SJCRH30 (cell line): ENCODE data around the gene TOR1A. TPM values are rescaled to one million over a fixed set of nuclear protein-coding genes. Genes with fewer than 3 reads are reported as not detected.

ENCODE experiments used
- DNase-seq, 2 experiments: peaks; one replicate each; pipeline ENCODE4 v3.0.0-alpha.2; 2015 to 2020
- H3K27ac ChIP-seq: fragments of 250-450 bp; sonication (Bioruptor Pico); 2 replicates; pipeline ENCODE4 v1.5.1; 2020; ENCODE audit warnings: mild to moderate bottlenecking, moderate library complexity
- H3K27me3 ChIP-seq: fragments of 250-450 bp; sonication (Bioruptor Pico); 2 replicates; pipeline ENCODE4 v1.5.1; 2020; ENCODE audit warnings: mild to moderate bottlenecking, moderate library complexity
- H3K36me3 ChIP-seq: fragments of 250-450 bp; sonication (Bioruptor Pico); 2 replicates; pipeline ENCODE4 v1.5.1; 2020; ENCODE audit warnings: mild to moderate bottlenecking, moderate library complexity
- H3K4me1 ChIP-seq: fragments of 250-450 bp; sonication (Bioruptor Pico); 2 replicates; pipeline ENCODE4 v1.5.1; 2020; ENCODE audit warnings: mild to moderate bottlenecking, moderate library complexity
- H3K4me3 ChIP-seq: fragments of 250-450 bp; sonication (Bioruptor Pico); 2 replicates; pipeline ENCODE4 v1.5.1; 2020; ENCODE audit warnings: mild to moderate bottlenecking, moderate library complexity
- H3K9me3 ChIP-seq: fragments of 250-450 bp; sonication (Bioruptor Pico); replicated peaks from 2 replicates; pipeline ENCODE4 v1.5.1; 2020; ENCODE audit warnings: mild to moderate bottlenecking, moderate library complexity
- total RNA-seq: library from RNA; depleted of rRNA; stranded (reverse); fragments of >200 nt; shearing (Covaris generic); gene quantifications from 2 replicates; pipeline ENCODE4 v1.2.3, GENCODE V29; 2014

The TOR1A gene
- total RNA-seq, 1 experiment from 2014 or later: 44.7 TPM

- DNase-seq: no peak
- Histone ChIP-seq H3K4me1 (peaks cover 9% of the 10 kb centered on the region), H3K27ac (no peak overlapping the region), H3K9me3 (no peaks in the 10 kb centered on the region), H3K4me3 (no peak overlapping the region), H3K27me3 (no peaks in the 10 kb centered on the region), H3K36me3 (0 out of 2 replicates have a peak, but pooled peaks cover 4% of the 10 kb centered on the region)
Observed at GRCh38 chr9:129860653-129861446, 36.9 kb upstream of the TOR1A start.

GRCh38 chr9:129858167-129858962 is 34.4 kb upstream of the TOR1A start:
- no peak for DNase-seq
- H3K27ac ChIP-seq: no peak overlapping the region

GRCh38 chr9:129857207-129857606 is 33.3 kb upstream of the TOR1A start:
- Histone ChIP-seq H3K27me3 (no peaks in the 10 kb centered on the region), H3K4me1 (no peaks in the 10 kb centered on the region; the same call in 1 of the 2 replicates), H3K27ac (no peak overlapping the region), H3K36me3 (peaks cover 15% of the 10 kb centered on the region; the same call in 1 of the 2 replicates), H3K4me3 (no peak overlapping the region), H3K9me3 (no peaks in the 10 kb centered on the region)
- DNase-seq: no peak

More at GRCh38 chr9:129858167-129858962, 34.4 kb upstream of the TOR1A start:
- Histone ChIP-seq H3K4me1 (peaks cover 4% of the 10 kb centered on the region), H3K9me3 (no peaks in the 10 kb centered on the region), H3K27me3 (no peaks in the 10 kb centered on the region), H3K36me3 (0 out of 2 replicates have a peak, but pooled peaks cover 7% of the 10 kb centered on the region), H3K4me3 (no peak overlapping the region)

- no peak for DNase-seq
- peaks cover 21% of the 10 kb centered on the region; the same call in 1 of the 2 replicates for H3K36me3 ChIP-seq
- H3K4me3 ChIP-seq: no peak overlapping the region
- H3K27ac ChIP-seq: no peak overlapping the region
- no peaks in the 10 kb centered on the region for H3K27me3 ChIP-seq
- H3K9me3 ChIP-seq: no peaks in the 10 kb centered on the region
- no peaks in the 10 kb centered on the region for H3K4me1 ChIP-seq
Observed at GRCh38 chr9:129854588-129855110, 30.7 kb upstream of the TOR1A start.

- Histone ChIP-seq H3K9me3 (no peaks in the 10 kb centered on the region), H3K27me3 (no peaks in the 10 kb centered on the region), H3K4me3 (no peak overlapping the region), H3K27ac (no peak overlapping the region), H3K36me3 (peaks cover 21% of the 10 kb centered on the region; the same call in 1 of the 2 replicates), H3K4me1 (no peaks in the 10 kb centered on the region)
- DNase-seq: no peak
Observed at GRCh38 chr9:129853614-129854013, 29.7 kb upstream of the TOR1A start.

- H3K27me3 ChIP-seq: no peaks in the 10 kb centered on the region
- no peaks in the 10 kb centered on the region for H3K4me1 ChIP-seq
- H3K36me3 ChIP-seq: peaks cover 21% of the 10 kb centered on the region; the same call in 1 of the 2 replicates
- no peak overlapping the region for H3K27ac ChIP-seq
- no peak overlapping the region for H3K4me3 ChIP-seq
- no peak for DNase-seq
- no peaks in the 10 kb centered on the region for H3K9me3 ChIP-seq
Observed at GRCh38 chr9:129852579-129852978, 28.6 kb upstream of the TOR1A start.

- H3K27me3 ChIP-seq: no peaks in the 10 kb centered on the region
- H3K4me1 ChIP-seq: no peaks in the 10 kb centered on the region
- no peak overlapping the region for H3K27ac ChIP-seq
- H3K4me3 ChIP-seq: no peak overlapping the region
- no peak for DNase-seq
- H3K36me3 ChIP-seq: peaks cover 21% of the 10 kb centered on the region; the same call in 1 of the 2 replicates
- H3K9me3 ChIP-seq: no peaks in the 10 kb centered on the region
Observed at GRCh38 chr9:129851821-129852220, 27.9 kb upstream of the TOR1A start.

- H3K9me3 ChIP-seq: no peaks in the 10 kb centered on the region
- H3K4me1 ChIP-seq: no peaks in the 10 kb centered on the region
- no peak for DNase-seq
- H3K27me3 ChIP-seq: no peaks in the 10 kb centered on the region
- peaks cover 21% of the 10 kb centered on the region; the same call in 1 of the 2 replicates for H3K36me3 ChIP-seq
- H3K4me3 ChIP-seq: no peak overlapping the region
- no peak overlapping the region for H3K27ac ChIP-seq
Observed at GRCh38 chr9:129850821-129851550, 27.1 kb upstream of the TOR1A start.

GRCh38 chr9:129849901-129850300 is 26.0 kb upstream of the TOR1A start:
- no peak for DNase-seq
- Histone ChIP-seq H3K9me3 (no peaks in the 10 kb centered on the region), H3K36me3 (peaks cover 21% of the 10 kb centered on the region; the same call in 1 of the 2 replicates), H3K4me3 (no peak overlapping the region), H3K4me1 (no peaks in the 10 kb centered on the region), H3K27me3 (no peaks in the 10 kb centered on the region), H3K27ac (no peak overlapping the region)

GRCh38 chr9:129848712-129849441 is 24.9 kb upstream of the TOR1A start:
- Histone ChIP-seq H3K4me3 (no peak overlapping the region), H3K36me3 (peaks cover 19% of the 10 kb centered on the region; the same call in 1 of the 2 replicates), H3K4me1 (no peaks in the 10 kb centered on the region), H3K9me3 (no peaks in the 10 kb centered on the region), H3K27ac (no peak overlapping the region), H3K27me3 (no peaks in the 10 kb centered on the region)
- no peak for DNase-seq

- DNase-seq: no peak
- Histone ChIP-seq H3K9me3 (no peaks in the 10 kb centered on the region), H3K4me1 (no peaks in the 10 kb centered on the region), H3K27me3 (no peaks in the 10 kb centered on the region), H3K4me3 (no peak overlapping the region), H3K27ac (no peak overlapping the region), H3K36me3 (0 out of 2 replicates have a peak, but pooled peaks cover 4% of the 10 kb centered on the region)
Observed at GRCh38 chr9:129845373-129845772, 21.4 kb upstream of the TOR1A start.

- Histone ChIP-seq H3K4me1 (peaks cover 6% of the 10 kb centered on the region; the same call in 1 of the 2 replicates), H3K27me3 (no peaks in the 10 kb centered on the region), H3K4me3 (no peak overlapping the region), H3K9me3 (no peaks in the 10 kb centered on the region), H3K36me3 (no peaks in the 10 kb centered on the region), H3K27ac (no peak overlapping the region)
- no peak for DNase-seq
Observed at GRCh38 chr9:129841071-129841470, 17.1 kb upstream of the TOR1A start.

- H3K4me3 ChIP-seq: no peak overlapping the region
- H3K27me3 ChIP-seq: no peaks in the 10 kb centered on the region
- no peaks in the 10 kb centered on the region for H3K36me3 ChIP-seq
- no peak for DNase-seq
- no peaks in the 10 kb centered on the region for H3K9me3 ChIP-seq
- peaks cover 6% of the 10 kb centered on the region; the same call in 1 of the 2 replicates for H3K4me1 ChIP-seq
- no peak overlapping the region for H3K27ac ChIP-seq
Observed at GRCh38 chr9:129840034-129840433, 16.1 kb upstream of the TOR1A start.
